Erythroblast (primary cell): ENCODE results near the gene ADAT2.

Source experiments
- GATA1 ChIP-seq: IDR thresholded peaks from 2 replicates; pipeline ENCODE4 v1.6.1; 2011; ENCODE audit warnings: low read depth, mild to moderate bottlenecking, control low read depth, low read length, moderate library complexity
- POLR2A ChIP-seq: IDR thresholded peaks from 2 replicates; pipeline ENCODE4 v1.6.1; 2011; ENCODE audit warnings: mild to moderate bottlenecking, low read length

GRCh38 chr6:143478479-143479062 is 28.1 kb upstream of the ADAT2 start:
- no peak for TF ChIP-seq POLR2A
- no peak for TF ChIP-seq GATA1
